ENCODE data around the gene GNB2.
A peak's percentile ranks its signal among the peaks of the same experiment; 100 is the strongest.
"Not testable (repeated sequence)": the region's sequence is repeated elsewhere in the genome, so short reads cannot be mapped to it uniquely, and the experiment has no call there.

GNB2 gene

DNA sequence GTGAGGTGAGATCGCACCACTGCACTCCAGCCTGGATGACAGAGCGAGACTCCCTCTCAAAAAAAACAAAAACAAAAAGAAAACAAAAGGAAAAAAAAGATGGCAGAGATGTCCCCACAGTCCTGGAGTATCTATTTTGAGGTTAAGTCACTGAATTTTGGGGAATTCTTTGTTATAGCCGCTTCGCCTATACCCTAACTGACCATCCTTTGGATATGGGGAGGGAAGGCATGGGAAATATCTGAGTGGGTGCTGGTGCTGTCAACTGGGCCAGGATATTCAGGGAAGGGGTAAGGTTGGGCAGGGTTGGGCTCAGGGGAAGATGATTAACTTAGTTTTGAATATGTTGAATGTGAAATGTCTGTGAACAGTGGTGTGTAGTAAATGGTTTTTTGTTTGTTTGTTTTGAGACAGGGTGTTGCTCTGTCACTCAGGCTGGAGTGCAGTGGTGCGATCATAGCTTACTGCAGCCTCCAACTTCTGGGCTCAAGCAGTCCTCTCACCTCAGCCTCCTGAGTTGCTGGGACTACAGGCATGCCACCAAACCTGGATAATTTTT, 8.3 kb upstream of the GNB2 start:
- no peak for DNase-seq (ENCODE audit: low read depth)

DNA sequence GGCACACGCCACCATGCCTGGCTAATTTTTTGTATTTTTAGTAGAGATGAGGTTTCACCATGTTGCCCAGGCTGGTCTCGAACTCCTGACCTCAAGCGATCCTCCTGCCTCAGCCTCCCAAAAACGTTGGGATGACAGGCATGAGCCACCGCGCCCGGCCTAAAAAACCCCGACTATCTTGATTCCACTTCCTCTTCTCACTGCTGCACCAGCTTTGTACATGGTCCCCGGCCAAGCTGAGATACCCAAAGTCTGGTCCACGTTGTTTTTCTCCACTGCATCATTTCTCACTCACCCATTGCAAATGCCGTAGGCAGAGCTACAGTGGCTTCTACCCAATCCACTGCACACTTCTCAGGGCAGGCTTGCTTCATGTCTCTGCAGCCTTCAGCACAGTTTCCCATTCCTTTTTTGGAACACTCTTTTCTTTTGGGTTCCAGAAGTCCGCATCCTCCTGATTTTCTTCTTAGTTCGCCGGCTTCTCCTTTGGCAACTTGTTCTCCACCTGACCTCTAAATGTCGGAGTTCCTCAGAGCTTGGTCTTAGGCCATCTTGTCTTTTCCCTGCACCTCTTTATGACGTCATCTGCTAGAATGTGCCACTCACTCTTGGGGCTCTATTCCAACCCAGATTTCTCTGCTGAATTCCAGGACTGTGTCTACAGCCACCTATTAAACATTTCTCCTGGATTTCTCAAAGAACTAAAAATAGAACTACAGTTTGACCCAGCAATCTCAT, 6.0 kb upstream of the GNB2 start:
- no peak for DNase-seq (ENCODE audit: low read depth)

DNA sequence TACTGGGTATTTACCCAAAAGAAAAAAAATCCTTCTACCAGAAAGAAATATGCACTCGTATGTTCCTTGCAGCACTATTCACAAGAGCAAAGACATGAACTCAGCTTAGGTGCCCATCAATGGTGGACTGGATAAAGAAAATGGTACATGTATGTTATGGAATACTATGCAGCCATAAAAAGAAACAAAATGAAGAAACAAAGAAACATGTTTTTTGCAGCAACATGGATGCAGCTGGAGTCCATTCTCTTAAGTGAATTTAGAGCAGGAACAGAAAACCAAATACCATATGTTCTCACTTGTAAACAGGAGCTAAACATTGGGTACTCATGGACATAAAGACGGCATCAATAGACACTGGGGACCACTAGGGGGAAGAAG, 5.5 kb upstream of the GNB2 start:
- DNase-seq (ENCODE audit: low read depth), result no peak

DNA sequence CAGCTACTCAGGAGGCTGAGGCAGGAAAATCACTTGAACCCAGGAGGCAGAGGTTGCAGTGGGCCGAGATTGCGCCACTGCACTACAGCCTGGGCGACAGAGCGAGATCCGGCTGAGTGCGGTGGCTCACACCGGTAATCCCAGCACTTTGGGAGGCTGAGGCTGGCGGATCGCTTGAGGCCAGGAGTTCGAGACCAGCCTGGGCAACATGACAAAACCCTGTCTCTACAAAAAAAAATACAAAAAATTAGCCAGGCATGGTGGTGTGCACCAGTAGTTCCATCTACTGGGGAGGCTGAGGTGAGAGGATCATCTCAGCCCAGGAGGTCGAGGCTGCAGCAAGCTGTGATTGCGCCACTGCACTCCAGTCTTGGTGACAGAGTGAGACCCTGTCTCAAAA, 4.4 kb upstream of the GNB2 start:
- not testable (repeated sequence) for DNase-seq (ENCODE audit: low read depth)

DNA sequence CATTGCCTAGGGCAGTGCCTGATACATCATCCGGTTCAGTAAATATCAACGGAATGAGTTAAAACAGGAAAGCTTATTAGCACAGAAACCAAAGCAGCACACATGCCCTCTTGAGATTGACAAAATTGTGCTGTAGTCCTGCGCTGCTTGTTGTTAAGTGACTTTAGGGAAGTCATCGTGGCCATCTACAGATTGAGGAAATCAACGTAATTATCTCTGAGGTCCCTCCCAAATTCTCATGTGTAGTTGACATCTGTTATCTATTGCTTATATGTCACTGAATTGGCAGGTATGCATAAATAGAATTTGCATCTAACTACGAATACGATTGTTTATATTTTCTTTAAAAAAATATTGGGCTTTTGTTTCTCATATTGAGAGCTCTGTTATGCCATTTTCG, 3.5 kb upstream of the GNB2 start:
- no peak for DNase-seq (ENCODE audit: low read depth)

DNA sequence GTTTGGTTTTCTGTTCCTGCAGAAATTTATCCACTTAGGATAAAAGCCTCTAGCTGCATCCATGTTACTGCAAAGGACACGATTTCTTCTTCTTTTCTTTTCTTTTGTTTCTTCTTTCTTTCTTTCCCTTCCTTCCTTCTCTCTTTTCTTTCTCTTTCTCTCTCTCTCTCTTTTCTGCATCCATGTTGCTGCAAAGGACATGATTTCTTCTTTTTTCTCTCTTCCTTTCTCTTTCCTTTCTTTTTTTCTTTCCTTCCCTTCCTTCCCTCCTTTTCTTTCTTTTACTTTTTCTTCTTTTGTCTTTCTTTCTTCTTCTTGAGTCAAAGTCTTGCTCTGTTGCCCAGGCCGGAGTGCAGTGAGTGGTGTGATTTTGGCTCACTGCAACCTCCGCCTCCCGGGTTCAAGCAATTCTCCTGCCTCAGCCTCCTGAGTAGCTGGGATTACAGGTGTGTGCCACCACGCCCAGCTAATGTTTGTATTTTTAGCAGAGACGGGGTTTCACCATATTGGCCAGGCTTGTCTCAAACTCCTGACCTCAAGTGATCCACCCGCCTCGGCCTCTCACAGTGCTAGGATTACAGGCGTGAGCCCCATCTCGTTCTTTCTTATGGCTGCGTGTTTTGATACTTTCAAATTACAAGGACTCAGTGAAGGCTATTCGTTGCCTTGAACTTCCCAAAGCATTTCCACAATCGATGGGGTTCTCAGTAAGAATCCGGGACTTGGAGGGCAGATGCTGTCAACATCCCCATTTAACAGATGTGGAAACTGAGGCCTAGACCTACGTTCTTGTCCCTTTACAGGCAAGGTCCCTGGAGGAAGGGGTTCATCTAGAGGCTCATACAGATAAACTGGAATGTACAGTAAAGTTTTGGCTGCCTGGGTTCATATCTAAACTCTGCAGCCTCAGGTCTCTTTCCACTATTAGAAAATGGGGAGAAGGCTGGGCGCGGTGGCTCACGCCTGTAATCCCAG, 1.9 kb upstream of the GNB2 start:
- no peak for DNase-seq (ENCODE audit: low read depth)

DNA sequence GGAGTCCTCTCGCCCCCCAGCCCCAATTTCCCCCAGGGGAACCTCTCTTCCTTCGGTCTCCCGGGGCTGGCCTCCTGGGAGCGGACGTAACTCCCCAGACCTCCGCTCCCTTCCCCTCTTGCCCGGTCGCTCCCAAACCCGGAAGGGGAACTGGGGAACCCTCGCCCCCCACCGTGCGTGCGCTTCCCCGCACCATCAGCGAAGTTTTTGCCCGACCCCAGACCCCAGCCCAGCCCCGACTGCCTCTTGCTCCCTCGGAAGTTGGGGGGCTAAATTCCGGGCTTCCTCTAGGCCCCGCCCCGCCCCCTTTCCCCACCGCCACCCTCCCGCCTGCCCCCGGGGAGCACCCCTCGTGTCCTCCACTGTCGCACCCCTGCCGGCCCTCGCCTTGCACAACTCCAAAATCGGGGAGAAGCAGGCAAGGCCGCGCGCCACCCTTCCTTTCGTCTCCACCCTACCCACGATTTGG, 436 bp downstream of the GNB2 start:
- DNase-seq (ENCODE audit: low read depth), result no peak

DNA sequence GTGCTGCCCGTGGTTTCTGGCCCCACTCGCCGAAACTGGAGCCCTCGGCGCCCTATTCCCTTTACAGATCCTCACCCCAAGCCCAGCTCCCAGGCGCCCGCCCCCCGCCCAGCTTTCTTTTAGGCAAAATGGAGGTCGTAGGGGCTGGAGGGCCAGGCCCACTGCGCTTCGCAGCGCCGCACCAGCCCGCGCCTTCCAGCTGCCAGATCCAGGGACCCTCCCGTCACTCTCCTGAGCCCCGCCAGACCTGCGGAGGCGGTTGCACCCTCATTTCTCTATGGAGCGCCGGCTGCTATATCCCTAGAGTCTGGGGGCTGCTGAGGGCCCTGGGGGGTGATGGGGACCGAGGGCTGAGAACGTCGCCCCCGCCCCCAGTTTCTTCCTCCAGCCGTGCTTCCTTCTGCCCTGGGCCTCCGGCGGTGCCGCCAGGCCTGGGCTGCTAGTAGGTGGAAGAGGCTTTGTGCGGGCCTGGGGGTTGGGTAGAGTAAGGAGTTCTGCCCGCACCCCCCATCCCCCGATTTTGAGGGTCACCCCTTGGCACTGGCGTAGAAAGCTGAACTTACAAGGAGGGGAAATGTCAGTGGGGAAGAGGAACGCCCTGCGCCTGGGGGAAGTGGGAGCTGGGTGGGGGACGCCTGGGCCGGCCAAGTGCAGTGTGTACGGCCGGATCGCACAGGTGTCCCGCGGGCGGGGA, 1.0 kb downstream of the GNB2 start:
- DNase-seq (ENCODE audit: low read depth), result no peak

DNA sequence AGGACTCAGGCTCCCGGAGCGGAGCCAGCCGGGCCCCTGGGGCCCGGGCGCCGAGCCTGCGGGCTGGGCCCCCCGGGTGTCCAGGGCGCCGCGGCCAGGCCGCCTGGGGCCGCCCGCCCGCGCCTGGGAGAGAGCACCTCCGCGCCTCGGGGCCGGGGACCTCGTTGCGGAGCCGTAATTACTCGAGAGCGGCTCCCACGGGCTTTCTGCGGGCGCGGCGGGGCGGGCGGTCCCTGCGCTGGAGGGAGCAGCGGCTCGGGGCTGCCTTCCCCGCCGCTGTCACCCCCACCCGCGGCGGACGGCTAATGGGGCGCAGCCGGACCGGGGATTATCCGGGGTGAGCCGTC, 1.5 kb downstream of the GNB2 start:
- DNase-seq (ENCODE audit: low read depth), result no peak

DNA sequence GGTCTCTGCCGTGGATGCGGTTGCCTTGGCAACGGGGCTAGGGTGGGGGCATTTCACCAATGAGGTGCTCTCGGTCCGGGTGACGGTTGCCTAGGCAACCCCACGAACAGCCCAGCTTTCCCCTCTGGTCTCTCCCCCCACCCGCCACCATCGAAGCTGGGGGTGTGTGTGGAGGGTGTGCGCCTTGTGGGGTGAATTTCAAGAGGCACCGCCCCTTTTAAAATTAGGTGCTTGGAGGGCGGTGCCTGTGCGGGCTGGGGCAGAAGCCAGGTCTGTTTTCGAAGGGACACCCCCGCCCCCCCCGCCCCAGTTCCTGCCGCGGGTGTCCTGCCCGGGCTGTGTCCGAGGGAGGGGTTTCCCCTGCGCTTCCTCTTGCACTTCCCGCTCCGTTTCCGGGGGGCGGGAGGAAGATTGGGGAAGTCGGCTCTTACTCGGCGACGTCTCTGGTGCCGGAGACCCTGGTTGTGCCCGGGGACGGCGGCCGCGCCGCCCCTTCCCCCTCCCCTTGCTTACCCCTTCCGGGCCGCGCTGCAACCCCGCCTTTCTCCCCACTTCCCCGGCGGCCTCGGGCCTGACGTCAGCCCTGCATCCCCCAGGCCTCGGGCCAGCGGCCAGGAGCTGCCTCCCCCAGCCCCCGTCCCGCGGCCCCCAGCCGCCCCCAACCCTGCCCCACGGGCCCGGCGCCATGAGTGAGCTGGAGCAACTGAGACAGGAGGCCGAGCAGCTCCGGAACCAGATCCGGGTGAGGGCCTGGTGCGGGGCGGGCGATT, 2.2 kb downstream of the GNB2 start:
- peak; percentile 81 for DNase-seq (ENCODE audit: low read depth)

DNA sequence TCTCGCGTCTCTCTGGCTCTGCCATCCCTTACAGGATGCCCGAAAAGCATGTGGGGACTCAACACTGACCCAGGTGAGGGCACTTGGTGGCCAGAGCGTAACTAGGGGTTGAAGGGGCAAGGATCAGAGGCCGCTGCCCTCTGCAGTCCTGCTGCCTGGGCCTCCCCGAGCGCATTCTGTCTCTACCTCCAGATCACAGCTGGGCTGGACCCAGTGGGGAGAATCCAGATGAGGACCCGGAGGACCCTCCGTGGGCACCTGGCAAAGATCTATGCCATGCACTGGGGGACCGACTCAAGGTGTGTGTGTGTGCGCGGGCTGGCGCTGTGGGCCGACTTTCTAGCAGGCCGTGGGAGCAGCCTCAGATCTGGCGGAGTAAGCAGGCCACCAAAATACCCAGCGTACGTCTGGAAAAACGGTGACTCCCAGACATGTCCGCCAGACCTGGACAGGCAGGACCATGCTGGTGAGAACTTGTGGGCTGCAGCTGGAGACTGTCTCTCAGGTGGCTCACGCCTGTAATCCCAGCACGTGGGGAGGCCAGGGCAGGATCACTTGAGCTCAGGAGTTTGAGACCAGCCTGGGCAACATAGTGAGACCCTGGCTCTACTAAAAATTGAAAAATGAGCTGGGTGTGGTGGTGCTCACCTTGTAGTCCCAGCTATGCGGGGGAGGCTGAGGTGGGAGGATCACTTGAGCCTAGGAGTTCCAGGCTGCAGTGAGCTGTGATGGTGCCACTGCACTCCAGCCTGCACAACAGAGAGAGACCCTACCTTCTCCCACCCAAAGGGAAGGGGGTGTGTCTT, 3.2 kb downstream of the GNB2 start:
- no peak for DNase-seq (ENCODE audit: low read depth)

DNA sequence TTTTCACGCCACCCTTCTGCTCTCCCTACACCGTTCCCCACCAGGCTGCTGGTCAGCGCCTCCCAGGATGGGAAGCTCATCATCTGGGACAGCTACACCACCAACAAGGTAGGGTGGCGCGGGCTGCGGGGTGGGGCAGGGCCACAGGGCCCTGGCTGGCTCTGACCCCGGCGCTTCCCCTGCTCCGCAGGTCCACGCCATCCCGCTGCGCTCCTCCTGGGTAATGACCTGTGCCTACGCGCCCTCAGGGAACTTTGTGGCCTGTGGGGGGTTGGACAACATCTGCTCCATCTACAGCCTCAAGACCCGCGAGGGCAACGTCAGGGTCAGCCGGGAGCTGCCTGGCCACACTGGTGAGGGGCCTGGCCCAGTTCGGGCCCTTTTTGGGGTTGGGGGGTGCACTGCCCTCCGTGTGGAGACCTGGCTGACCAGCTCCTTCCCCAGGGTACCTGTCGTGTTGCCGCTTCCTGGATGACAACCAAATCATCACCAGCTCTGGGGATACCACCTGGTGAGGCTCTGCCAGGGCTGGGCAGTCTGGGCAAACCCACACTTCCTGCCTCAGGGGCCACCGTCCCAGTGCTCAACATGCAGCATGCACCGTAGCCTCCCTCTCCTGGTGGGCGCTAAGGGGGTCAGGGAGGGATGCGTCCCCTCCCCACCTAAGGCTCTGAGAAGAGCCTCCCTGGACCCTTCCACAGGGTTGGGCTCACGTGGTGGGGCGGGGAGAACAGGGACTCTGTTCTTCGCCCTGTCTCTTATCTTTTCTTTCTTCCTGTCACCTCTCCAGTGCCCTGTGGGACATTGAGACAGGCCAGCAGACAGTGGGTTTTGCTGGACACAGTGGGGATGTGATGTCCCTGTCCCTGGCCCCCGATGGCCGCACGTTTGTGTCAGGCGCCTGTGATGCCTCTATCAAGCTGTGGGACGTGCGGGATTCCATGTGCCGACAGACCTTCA, 4.0 kb downstream of the GNB2 start:
- no peak for DNase-seq (ENCODE audit: low read depth)

DNA sequence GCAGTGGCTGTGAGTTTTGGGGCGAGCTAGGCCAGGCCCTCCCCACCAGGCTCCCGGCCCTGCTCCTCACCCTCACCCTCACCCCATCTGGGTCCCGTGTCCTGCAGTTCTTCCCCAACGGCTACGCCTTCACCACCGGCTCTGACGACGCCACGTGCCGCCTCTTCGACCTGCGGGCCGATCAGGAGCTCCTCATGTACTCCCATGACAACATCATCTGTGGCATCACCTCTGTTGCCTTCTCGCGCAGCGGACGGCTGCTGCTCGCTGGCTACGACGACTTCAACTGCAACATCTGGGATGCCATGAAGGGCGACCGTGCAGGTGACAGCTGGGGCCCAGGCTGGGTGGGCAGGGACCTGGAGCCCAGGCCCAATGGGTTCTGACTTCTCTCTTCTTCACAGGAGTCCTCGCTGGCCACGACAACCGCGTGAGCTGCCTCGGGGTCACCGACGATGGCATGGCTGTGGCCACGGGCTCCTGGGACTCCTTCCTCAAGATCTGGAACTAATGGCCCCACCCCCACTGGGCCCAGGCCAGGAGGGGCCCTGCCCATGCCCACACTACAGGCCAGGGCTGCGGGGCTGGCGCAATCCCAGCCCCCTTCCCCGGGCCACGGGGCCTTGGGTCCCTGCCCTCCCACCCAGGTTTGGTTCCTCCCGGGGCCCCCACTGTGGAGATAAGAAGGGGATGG, 4.9 kb downstream of the GNB2 start:
- DNase-seq (ENCODE audit: low read depth), result no peak

DNA sequence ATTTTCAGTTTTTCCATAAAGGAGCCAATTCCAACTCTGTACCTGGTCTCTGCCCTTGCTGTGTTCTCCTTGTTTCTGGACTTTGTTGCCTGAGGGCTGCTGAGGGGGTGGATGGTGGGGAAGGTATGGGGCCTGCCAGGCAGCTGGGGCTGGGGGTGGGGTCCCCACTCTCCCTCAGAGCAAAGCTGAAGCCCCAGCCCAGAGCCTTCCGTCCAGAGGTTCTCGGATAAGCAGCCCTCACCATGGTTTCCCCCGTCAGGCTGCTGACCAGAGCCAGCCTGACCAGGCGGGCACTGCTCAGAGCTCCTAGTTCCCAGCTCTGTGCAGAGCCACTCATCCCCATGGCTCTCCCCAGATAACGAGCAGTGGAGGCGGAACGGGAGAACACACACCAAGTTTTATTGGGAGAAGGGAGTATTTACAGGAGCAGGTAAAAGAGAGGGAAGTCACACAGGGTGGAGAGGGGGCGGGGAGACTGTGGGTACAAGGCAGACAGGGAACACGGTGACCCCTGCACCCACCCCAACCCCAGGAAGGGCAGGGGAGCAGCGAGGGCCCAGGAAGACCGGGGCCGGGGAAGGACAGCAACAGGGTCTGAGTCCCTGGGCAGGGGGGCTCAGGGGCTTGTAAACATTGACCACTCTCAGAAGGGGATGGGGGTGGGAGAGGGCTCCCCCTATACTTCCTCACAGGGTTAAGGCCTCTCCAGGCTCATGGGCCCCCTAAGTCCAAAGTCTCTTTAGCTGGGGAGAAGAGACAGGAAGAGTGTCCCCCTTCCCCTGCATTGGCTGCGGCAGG, 5.8 kb downstream of the GNB2 start:
- DNase-seq (ENCODE audit: low read depth), result no peak

DNA sequence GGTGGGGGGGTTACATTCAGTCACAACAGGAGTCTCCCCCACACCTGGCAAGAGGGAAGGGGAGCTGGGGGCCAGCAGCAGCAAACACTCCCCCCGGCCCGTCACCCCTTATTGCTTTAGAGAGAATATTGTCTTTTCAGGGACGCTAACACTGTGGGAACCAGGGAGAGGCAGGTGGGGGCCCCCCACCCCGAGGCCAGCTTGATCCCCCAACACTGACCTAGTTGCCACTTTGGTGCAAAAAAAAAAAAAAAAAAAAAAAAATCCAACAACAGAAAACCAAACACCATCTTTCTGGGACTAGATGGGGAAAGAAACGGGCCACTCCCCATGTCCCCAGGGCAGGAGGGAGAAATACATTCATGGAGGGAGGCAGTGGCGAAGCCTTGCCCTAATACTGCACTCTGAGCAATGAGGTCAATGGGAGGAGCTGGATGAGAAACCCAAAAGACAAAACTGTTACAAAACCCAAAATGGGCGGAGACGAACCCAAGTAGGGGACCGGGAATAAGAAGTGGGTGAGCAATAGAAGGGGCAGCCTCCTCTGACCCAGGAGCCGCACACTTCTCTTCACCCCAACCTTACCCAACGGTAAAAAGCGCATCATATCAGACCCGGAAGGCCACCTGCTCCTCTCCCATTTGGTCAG, 6.5 kb downstream of the GNB2 start:
- no peak for DNase-seq (ENCODE audit: low read depth)

DNA sequence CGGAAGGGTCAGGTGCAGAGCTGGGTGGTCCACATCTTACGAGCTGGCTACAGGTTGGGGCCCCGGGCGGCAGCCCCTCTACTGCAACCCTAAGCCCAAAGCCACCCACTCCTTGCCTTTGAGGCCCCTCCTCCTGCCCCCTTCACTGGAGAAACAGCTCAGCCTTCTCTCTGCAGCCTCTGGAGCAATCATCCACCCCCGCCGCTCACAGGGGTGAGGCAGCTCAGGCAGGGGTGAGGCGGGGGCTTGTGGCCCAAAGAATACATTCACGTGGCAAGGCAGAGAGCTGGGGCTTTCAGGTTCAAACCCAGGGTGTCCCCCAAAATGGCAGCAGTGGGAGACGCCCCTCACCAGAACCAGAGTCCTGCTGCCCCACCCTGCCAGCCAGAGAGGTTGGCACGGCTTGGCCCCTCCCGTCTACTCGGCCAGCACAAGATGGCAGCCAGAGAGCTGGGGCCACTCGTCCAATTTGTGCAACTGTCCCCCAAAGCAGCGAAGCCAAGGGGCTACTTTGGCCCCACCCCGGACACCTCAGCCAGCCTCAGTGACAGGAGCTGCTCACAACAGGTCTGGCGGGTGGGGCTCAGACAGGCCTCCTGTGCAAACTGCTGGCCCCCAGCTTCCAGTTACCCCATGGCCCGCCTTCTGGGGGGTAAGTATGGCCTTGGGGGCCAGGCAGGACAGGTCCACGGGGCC, 7.2 kb downstream of the GNB2 start:
- no peak for DNase-seq (ENCODE audit: low read depth)
